HL-60 (cell line): Measurements from ENCODE around the gene LRRC4B.

Source experiments
- CTCF ChIP-seq: IDR thresholded peaks from one replicate; pipeline ENCODE4 v1.5.1; 2011; ENCODE audit warnings: low read length, control low read depth, inconsistent platforms; ENCODE audit not compliant: insufficient read depth
- GABPA ChIP-seq: IDR thresholded peaks from 2 replicates; pipeline ENCODE4 v1.6.1; 2012; ENCODE audit warnings: low read depth

DNA sequence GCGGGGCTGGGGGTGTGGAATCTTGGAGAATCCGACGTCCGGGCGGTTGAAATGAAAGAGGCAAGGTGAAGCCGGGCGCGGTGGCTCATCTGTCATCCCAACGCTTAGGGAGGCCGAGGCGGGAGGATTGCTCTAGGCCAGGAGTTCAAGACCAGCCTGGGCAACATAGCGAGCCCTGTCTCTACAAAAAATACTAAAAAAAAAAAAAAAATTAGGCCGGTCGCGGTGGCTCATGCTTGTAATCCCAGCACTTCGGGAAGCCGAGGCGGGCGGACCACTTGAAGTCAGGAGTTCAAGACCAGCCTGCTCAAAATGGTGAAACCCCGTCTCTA, 91.4 kb downstream of the LRRC4B start:
- no peak for TF ChIP-seq CTCF
- TF ChIP-seq GABPA = no peak
